Measurements from ENCODE around the gene TNFRSF6B.

DNA sequence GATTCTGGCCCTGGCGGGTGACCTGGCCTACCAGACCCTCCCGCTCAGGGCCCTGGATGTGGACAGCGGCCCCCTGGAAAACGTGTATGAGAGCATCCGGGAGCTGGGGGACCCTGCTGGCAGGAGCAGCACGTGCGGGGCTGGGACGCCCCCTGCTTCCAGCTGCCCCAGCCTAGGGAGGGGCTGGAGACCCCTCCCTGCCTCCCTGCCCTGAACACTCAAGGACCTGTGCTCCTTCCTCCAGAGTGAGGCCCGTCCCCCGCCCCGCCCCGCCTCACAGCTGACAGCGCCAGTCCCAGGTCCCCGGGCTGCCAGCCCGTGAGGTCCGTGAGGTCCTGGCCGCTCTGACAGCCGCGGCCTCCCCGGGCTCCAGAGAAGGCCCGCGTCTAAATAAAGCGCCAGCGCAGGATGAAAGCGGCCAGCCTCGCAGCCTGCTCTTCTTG is 42.3 kb downstream of the TNFRSF6B start:
- TF ChIP-seq POLR2A (IDR thresholded peaks at IDR 0.05; ENCODE audit: low read length) = no peak
- TF ChIP-seq GATA1 (IDR thresholded peaks at IDR 0.05; ENCODE audit: low read depth, low read length) = no peak

Measured in erythroblast (primary cell).